ENCODE results near the gene AGPS.
"Not testable (repeated sequence)": the region's sequence is repeated elsewhere in the genome, so short reads cannot be mapped to it uniquely, and the experiment has no call there.

GRCh38 chr2:177427936-177428335 is 35.4 kb downstream of the AGPS start:
- not testable (repeated sequence) for TF ChIP-seq CTCF (IDR thresholded peaks at IDR 0.05); EZH2 (IDR thresholded peaks at IDR 0.05; ENCODE audit: borderline replicate concordance, insufficient read depth, low read depth, low read length, poor library complexity, severe bottlenecking)

Measured in B cell (primary cell).